ENCODE data around the gene MBD5.
"Not testable (repeated sequence)": the region's sequence is repeated elsewhere in the genome, so short reads cannot be mapped to it uniquely, and the experiment has no call there.

Gene MBD5

GRCh38 chr2:148541792-148542191 is 520.9 kb downstream of the MBD5 start:
- no peak for TF ChIP-seq CTCF (conservative IDR thresholded peaks at IDR 0.05)
- H3K27ac ChIP-seq: no peak overlapping the region

DNA sequence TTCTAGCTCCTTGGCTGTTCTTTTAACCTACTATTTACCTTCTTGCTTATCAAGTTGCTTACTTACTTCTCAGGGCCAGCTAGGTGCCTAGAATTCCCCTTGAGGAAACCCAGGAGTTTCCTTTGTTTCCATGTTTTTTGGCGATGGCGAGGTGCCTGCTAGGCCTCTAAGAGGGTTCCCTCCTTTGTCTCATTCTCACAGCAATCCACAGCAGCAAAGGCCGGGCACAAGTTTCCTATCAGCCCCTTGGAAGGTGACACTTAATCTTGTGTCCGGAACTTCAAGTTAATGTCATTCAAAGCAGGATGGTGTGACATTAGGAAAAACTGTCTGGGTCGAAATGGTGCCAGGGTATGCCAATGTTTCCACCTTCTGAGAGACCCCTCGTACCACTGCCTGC is 521.7 kb downstream of the MBD5 start:
- H3K27ac ChIP-seq: no peak overlapping the region
- no peak for TF ChIP-seq CTCF (conservative IDR thresholded peaks at IDR 0.05)

DNA sequence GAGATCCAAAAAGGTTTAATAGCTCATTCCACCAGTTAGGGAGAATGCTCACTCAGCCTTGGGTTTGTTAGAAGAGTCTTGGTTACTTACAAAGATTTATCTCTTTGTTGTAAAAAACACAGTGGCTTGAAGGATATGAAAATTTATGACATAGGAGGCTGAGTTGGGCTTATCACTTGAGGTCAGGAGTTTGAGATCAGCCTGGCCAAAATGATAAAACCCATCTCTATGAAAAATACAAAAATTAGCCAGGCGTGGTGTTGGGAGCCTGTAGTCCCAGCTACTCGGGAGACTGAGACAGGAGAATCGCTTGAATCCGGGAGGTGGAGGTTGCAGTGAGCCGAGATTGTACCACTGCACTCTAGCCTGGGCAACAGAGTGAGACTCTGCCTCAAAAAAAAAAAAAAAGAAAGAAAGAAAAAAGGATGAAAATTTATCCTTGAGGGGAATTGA is 522.2 kb downstream of the MBD5 start:
- not testable (repeated sequence) for H3K27ac ChIP-seq

DNA sequence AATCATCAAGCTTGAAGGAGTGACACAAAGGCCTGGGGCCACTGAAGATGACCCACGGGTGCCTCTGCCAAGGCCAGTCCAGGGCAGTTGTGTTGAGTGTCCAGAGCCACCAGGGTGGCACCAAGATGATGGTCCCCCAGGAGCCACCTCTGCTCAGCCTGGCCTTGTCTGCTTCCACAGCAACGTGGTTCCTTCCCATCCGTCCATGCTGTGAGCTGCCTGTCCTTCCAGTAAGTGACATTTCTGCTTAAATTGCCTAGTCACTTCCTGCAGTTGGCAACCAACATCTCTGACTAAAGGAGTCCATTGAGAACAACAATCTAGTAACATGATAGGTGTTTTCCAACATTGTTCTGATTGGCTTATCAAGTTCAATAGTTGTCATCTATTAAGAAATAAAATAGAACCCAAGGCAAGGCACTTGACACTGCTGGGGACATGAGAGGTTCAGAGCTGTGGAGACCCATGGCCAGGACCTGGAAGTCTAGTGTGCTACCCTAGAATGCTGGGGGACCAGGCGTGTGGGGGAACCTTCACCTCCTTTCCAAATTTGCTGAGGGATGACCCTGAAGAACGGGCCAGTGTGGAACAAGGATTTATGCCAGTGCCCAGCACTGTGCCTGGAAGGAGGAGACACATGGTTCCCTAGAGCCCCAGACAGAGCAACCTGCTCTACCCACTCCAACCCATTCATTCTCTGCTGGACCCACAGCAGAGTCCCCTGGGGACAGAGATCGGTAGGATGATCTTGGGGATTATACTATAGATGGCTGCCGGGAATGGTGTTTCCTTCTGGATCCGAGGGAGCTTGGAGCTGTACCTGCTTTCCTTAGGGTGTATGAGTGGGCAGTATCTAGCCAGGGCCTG is 524.7 kb downstream of the MBD5 start:
- no peak overlapping the region for H3K27ac ChIP-seq
- no peak for TF ChIP-seq CTCF (conservative IDR thresholded peaks at IDR 0.05)

GRCh38 chr2:148546270-148546669 is 525.4 kb downstream of the MBD5 start:
- no peak overlapping the region for H3K27ac ChIP-seq
- no peak for TF ChIP-seq CTCF (conservative IDR thresholded peaks at IDR 0.05)

DNA sequence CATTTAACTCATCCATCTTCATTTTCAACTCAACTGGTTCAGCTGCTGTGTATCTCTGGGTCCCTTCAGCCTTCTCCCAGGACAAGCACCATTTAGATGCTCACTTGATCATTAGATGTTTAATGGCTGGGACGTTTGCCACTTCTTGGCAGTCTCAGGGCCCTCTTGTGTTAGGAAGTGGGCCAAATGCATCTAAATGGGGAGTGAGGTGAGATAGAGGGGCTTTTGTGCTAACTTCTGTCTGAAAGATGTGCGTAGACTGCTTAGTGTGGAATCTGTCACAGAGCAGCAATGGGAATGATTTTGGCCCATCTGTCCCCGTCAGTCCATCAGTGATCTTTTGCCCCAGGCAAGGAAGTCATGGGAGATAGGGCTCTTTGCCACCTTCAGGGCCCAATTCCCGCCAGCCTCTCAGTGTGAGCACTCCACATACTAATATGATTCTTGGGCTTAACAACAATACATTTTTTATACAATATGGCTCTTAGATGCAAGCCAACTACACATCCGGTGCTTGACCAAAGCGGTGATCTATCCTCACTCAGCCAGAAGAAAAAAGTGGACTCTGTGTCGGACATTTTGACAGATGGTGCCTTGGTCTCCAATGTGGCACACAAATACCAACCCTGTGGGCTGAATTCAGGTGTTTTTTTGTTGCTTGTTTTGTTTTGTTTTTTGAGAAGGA is 528.0 kb downstream of the MBD5 start:
- no peak for TF ChIP-seq CTCF (conservative IDR thresholded peaks at IDR 0.05)
- H3K27ac ChIP-seq: no peak overlapping the region

GRCh38 chr2:148552675-148553331 is 531.9 kb downstream of the MBD5 start:
- no peak for TF ChIP-seq CTCF (conservative IDR thresholded peaks at IDR 0.05)

More at GRCh38 chr2:148552675-148553331, 531.9 kb downstream of the MBD5 start:
- no peak overlapping the region for H3K27ac ChIP-seq
